ENCODE results near the gene ARX. TPM values are rescaled to one million over a fixed set of nuclear protein-coding genes. Genes with fewer than 3 reads are reported as not detected.
A peak's percentile ranks its signal among the peaks of the same experiment; 100 is the strongest.

Gene ARX
- total and polyA plus RNA-seq, 5 donors: not detected

DNA sequence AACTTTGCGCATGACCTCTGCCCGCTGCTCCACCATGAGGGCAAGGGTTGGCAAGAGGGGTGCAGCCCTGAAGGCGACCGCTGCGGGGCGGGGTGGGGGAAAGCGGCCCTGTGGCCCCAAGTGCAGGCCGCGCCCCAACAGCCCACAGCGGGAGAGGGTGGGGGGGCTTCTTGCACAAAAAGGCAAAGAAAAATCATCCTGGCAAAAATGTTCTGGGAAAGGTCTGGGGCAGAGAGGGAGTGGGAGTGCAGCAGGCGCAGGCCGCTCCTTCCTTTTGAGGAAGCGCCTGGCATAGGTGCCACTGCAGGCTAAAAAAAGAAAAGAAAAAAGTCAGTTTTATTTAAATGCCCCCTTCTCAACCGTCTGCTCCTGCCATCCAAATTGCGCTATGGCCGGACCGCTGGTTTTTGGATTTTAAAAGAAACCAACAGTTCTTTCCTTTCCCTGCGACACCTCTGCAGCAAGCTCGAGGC is 1.4 kb downstream of the ARX start:
- H3K4me1 ChIP-seq (ENCODE audit: control insufficient read depth, insufficient read depth, low read length): no peaks in the 10 kb centered on the region
- H3K4me3 ChIP-seq (ENCODE audit: low read length): no peak overlapping the region
- DNase-seq: no peak
- no peak for ATAC-seq
- intact Hi-C loops (cut with DNase I): no loop called here
- no peaks in the 10 kb centered on the region for H3K9me3 ChIP-seq (ENCODE audit: control insufficient read depth, low read length)
- H3K27me3 ChIP-seq (ENCODE audit: control insufficient read depth, insufficient read depth): no peaks in the 10 kb centered on the region
- 29% methylated on average over 19 of the region's 19 CpGs for WGBS
- H3K27ac ChIP-seq (ENCODE audit: low read length): no peak overlapping the region

- intact Hi-C loops (cut with DNase I): no loop called here
- H3K4me3 ChIP-seq (ENCODE audit: low read length): peak overlapping the region; percentile 44
- no peak for DNase-seq
- no peaks in the 10 kb centered on the region for H3K4me1 ChIP-seq (ENCODE audit: control insufficient read depth, insufficient read depth, low read length)
- H3K27me3 ChIP-seq (ENCODE audit: control insufficient read depth, insufficient read depth): no peaks in the 10 kb centered on the region
- H3K27ac ChIP-seq (ENCODE audit: low read length): no peak overlapping the region
- no peak for ATAC-seq
- 3% methylated on average over 32 of the region's 44 CpGs for WGBS
- no peaks in the 10 kb centered on the region for H3K9me3 ChIP-seq (ENCODE audit: control insufficient read depth, low read length)
Observed at GRCh38 chrX:25013632-25014365, 2.0 kb downstream of the ARX start.

DNA sequence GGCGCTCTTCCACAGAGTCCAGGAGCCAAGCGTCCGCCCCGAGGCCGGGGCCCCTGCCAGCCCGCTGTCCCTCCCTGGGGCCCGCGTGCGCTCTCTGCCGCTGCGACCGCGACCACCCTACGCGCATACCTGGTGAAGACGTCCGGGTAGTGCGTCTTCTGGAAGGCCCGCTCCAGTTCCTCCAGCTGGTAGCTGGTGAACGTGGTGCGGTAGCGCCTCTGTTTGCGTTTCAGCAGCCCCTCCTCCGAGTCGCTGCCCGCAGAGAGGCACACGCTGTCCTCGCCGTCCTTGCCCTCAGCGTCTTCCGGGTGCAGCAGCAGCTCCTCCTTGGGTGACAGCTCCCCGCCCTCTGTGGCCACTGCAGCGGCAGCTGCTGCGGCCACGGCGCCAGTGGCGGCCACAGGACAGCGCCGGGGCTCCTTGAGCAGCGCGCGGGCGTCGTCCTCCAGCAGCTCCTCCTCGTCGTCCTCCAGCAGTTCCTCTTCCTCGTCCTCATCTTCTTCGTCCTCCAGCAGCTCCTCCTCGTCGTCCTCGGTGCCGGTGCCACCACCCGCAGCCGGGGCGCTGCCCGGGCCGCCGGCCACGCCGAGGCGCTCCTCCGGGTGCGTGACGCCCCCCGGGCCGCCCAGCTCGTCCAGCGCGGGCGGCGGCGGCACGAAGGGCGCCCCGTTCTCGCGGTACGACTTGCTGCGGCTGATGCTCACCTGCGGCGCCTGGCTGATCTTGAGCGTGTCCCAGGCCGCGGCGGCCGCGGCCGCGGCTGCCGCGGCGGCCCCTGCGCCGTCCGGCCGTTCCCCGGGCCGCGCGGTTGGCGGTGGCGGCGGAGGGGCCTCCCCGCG is 2.8 kb downstream of the ARX start:
- WGBS: under 1% methylated on average over 88 of the region's 105 CpGs
- no peak overlapping the region for H3K27ac ChIP-seq (ENCODE audit: low read length)
- H3K4me1 ChIP-seq (ENCODE audit: control insufficient read depth, insufficient read depth, low read length): no peaks in the 10 kb centered on the region
- H3K4me3 ChIP-seq (ENCODE audit: low read length): peak overlapping the region; percentile 44
- DNase-seq: no peak
- no peaks in the 10 kb centered on the region for H3K27me3 ChIP-seq (ENCODE audit: control insufficient read depth, insufficient read depth)
- H3K9me3 ChIP-seq (ENCODE audit: control insufficient read depth, low read length): no peaks in the 10 kb centered on the region
- ATAC-seq: no peak
- intact Hi-C loops (cut with DNase I): no loop called here

DNA sequence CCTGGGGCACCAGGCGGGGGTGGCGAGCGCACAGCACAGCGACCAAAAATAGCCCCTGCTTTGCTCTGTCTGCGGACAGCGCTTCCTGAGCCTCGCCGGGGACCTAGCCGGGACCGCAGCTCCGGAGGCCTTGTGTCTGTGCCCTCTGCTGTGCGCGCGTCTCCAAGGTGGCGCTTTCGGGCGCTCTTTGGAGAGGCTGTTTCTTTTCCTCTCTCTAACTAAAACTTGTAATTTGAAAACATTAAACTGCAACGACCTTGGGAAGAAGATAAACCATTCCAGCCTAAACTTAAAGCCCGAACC is 3.4 kb downstream of the ARX start:
- intact Hi-C loops (cut with DNase I): no loop called here
- Histone ChIP-seq H3K27me3 (ENCODE audit: control insufficient read depth, insufficient read depth) (no peaks in the 10 kb centered on the region), H3K27ac (ENCODE audit: low read length) (no peak overlapping the region), H3K4me3 (ENCODE audit: low read length) (peak overlapping the region; percentile 27), H3K4me1 (ENCODE audit: control insufficient read depth, insufficient read depth, low read length) (no peaks in the 10 kb centered on the region), H3K9me3 (ENCODE audit: control insufficient read depth, low read length) (no peaks in the 10 kb centered on the region)
- 2% methylated on average over 19 of the region's 19 CpGs for WGBS
- peak in 1 of 2 donors; percentile 35 for ATAC-seq
- DNase-seq: no peak

DNA sequence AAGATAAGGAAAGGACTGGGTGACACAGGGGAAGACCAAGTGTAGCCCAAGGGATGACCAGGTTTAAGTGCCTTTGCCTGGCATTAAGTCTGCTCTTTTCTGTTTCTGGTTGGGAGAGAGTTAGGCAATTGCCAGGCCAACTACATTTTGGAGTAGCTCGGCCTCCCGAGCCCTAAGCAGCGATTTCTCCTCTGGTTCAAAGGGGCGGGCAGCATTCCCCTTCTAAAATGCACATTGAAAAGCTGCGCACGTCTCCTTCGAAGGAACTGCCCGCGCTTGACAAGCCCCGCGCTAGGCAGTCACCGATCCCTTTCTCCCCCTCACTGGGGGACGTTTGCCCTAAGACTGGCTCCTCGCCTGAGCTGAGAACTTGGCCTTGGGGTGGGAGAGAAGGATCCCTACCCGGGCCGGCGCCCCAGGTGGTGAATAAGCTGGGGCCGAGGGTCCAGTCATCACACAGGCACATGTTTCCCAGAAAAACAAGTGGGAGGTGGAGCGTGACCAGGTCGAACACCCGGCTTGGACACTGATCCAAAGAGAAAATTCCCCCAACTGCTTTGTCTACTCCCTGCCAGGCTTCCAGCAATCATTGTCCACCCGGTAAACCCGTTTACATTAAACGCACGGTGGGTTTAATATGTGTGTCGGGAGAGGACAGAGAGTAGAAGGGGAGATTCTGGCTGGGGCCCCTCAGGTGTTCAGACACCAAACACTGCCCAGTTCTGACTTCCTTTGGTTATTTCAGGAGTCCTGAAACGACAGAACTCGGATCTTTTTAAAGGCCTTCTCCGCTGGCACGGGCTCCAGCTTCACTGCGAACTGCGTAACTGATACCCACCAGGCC is 4.0 kb downstream of the ARX start:
- no peak overlapping the region for H3K27ac ChIP-seq (ENCODE audit: low read length)
- H3K4me3 ChIP-seq (ENCODE audit: low read length): peak overlapping the region; percentile 27
- no peaks in the 10 kb centered on the region for H3K4me1 ChIP-seq (ENCODE audit: control insufficient read depth, insufficient read depth, low read length)
- 7% methylated on average over 32 of the region's 32 CpGs for WGBS
- ATAC-seq: no peak
- H3K27me3 ChIP-seq (ENCODE audit: control insufficient read depth, insufficient read depth): no peaks in the 10 kb centered on the region
- DNase-seq: no peak
- intact Hi-C loops (cut with DNase I): no loop called here
- H3K9me3 ChIP-seq (ENCODE audit: control insufficient read depth, low read length): no peaks in the 10 kb centered on the region

DNA sequence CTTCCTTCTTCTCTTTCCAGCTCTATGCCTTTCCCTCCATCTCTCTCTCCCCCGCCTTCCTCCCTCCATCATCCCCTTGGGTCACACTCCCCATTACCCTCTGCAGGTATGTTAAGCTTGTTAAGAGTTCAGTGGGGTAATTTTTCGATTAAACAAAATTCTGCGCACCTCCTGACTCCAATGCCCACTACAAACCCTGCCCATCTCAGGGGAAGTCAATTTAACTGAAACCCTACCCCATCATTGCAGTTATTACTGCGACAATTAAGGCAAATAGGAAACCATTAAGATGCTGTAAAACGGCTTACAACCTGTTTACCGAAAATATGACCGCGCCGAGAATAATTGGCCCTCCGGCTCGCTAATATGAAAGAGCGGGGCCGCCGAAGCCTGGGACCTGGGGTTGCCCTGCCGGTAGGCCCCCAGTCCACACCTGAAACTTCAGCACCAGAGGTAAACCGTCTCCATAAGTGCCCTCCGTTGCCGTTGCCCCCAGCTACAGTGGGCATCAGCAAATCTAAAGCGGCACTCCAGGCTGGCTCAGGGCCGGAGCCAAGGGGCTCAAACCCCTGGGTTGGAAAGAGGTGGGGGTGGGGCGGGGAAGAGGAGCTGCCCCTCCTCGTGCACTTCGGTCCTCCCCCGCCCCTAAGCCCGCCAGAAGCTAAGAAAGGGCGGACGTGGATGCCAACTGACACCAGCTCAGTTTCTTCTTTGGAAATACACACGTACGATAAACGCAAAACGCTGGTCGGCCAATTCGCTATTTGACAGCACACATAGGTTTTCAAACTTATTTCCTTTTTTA is 4.8 kb downstream of the ARX start:
- no peaks in the 10 kb centered on the region for H3K27me3 ChIP-seq (ENCODE audit: control insufficient read depth, insufficient read depth)
- intact Hi-C loops (cut with DNase I): no loop called here
- WGBS: 10% methylated on average over 33 of the region's 33 CpGs
- DNase-seq (no peak), ATAC-seq (no peak)
- no peaks in the 10 kb centered on the region for H3K4me1 ChIP-seq (ENCODE audit: control insufficient read depth, insufficient read depth, low read length)
- H3K27ac ChIP-seq (ENCODE audit: low read length): no peak overlapping the region
- no peak overlapping the region for H3K4me3 ChIP-seq (ENCODE audit: low read length)
- no peaks in the 10 kb centered on the region for H3K9me3 ChIP-seq (ENCODE audit: control insufficient read depth, low read length)

DNA sequence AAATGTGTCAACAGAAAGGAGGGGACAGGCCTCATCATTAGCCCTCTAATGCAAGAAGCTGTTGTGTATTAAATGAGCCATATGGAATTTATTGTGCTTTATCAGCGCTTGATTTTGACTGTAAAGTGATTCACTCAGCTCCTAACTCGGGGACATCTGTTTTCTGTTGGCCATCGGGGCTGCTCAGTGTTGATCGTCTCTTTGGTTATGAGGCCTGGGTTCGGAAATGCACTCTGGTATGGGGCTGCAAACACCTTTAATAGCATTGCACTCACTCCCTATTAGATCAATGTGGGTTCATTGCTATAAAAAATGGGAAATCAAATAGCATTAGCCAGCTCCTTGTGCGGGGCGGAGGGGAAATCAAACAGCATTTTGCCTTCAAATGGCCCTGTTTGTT is 6.4 kb downstream of the ARX start:
- Histone ChIP-seq H3K27me3 (ENCODE audit: control insufficient read depth, insufficient read depth) (no peaks in the 10 kb centered on the region), H3K27ac (ENCODE audit: low read length) (no peak overlapping the region), H3K4me1 (ENCODE audit: control insufficient read depth, insufficient read depth, low read length) (no peaks in the 10 kb centered on the region), H3K4me3 (ENCODE audit: low read length) (no peak overlapping the region), H3K9me3 (ENCODE audit: control insufficient read depth, low read length) (no peaks in the 10 kb centered on the region)
- ATAC-seq (no peak), DNase-seq (no peak)
- intact Hi-C loops (cut with DNase I): no loop called here
- 47% methylated on average over 7 of the region's 7 CpGs for WGBS

- no peaks in the 10 kb centered on the region for H3K4me1 ChIP-seq (ENCODE audit: control insufficient read depth, insufficient read depth, low read length)
- no peak overlapping the region for H3K4me3 ChIP-seq (ENCODE audit: low read length)
- intact Hi-C loops (cut with DNase I): no loop called here
- ATAC-seq (no peak), DNase-seq (peak in 1 of 3 donors; percentile 28)
- H3K27ac ChIP-seq (ENCODE audit: low read length): no peak overlapping the region
- H3K9me3 ChIP-seq (ENCODE audit: control insufficient read depth, low read length): no peaks in the 10 kb centered on the region
- H3K27me3 ChIP-seq (ENCODE audit: control insufficient read depth, insufficient read depth): no peaks in the 10 kb centered on the region
- WGBS: 5% methylated on average over 56 of the region's 64 CpGs
Observed at GRCh38 chrX:25007059-25008053, 8.4 kb downstream of the ARX start.

- DNase-seq (no peak), ATAC-seq (no peak)
- intact Hi-C loops (cut with DNase I): no loop called here
- Histone ChIP-seq H3K9me3 (ENCODE audit: control insufficient read depth, low read length) (no peaks in the 10 kb centered on the region), H3K27me3 (ENCODE audit: control insufficient read depth, insufficient read depth) (no peaks in the 10 kb centered on the region), H3K4me3 (ENCODE audit: low read length) (no peak overlapping the region), H3K4me1 (ENCODE audit: control insufficient read depth, insufficient read depth, low read length) (no peaks in the 10 kb centered on the region), H3K27ac (ENCODE audit: low read length) (no peak overlapping the region)
- WGBS: 16% methylated on average over 7 of the region's 7 CpGs
Observed at GRCh38 chrX:25006586-25007058, 9.1 kb downstream of the ARX start.
